ENCODE results near the gene CLCN7. TPM values are rescaled to one million over a fixed set of nuclear protein-coding genes. Genes with fewer than 3 reads are reported as not detected.

The CLCN7 gene
- total RNA-seq, 3 donors from 2014 or later: 59.3 to 98.1 (median 59.8) TPM

DNA sequence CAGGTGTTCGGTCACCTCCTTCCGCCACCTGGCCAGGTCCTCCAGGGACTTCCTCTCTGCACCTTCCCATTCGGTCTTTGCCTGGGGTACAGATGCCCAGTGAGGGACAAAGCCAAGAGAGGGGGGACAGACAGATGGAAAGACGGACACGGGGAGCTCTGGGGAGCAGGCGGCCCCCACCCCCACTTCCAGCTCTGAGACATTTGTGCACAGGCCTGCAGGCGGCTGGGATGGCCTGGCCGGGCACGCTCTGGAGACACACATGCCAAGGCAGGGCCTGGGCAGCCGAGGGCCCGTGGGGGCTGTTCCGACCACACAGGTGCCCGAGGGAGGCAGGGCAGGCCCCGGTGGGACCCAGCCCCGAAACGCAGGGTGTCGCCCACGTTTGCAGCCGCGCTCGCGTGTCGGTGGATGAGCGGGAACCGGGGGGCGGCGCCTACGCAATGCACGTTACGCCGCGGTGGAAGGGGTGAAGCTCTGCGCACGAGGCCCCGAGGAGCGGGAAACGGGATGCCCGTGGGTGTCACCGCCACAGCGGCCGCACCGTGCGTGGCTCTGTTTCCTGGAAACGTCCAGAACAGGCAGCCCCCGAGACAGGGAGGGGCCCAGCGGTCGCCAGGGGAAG, 38.0 kb downstream of the CLCN7 start:
- Histone ChIP-seq H3K4me1 (ENCODE audit: low read depth) (no peaks in the 10 kb centered on the region), H3K9me3 (no peaks in the 10 kb centered on the region), H3K4me3 (no peak overlapping the region), H3K36me3 (ENCODE audit: low read depth) (no peaks in the 10 kb centered on the region)
- TF ChIP-seq, protein P1, sequence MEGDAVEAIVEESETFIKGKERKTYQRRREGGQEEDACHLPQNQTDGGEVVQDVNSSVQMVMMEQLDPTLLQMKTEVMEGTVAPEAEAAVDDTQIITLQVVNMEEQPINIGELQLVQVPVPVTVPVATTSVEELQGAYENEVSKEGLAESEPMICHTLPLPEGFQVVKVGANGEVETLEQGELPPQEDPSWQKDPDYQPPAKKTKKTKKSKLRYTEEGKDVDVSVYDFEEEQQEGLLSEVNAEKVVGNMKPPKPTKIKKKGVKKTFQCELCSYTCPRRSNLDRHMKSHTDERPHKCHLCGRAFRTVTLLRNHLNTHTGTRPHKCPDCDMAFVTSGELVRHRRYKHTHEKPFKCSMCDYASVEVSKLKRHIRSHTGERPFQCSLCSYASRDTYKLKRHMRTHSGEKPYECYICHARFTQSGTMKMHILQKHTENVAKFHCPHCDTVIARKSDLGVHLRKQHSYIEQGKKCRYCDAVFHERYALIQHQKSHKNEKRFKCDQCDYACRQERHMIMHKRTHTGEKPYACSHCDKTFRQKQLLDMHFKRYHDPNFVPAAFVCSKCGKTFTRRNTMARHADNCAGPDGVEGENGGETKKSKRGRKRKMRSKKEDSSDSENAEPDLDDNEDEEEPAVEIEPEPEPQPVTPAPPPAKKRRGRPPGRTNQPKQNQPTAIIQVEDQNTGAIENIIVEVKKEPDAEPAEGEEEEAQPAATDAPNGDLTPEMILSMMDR (IDR thresholded peaks at IDR 0.05): no peak
- intact Hi-C loops (cut with DNase I, micrococcal nuclease): no loop called here
- ATAC-seq: no peak
- DNase-seq: no peak

DNA sequence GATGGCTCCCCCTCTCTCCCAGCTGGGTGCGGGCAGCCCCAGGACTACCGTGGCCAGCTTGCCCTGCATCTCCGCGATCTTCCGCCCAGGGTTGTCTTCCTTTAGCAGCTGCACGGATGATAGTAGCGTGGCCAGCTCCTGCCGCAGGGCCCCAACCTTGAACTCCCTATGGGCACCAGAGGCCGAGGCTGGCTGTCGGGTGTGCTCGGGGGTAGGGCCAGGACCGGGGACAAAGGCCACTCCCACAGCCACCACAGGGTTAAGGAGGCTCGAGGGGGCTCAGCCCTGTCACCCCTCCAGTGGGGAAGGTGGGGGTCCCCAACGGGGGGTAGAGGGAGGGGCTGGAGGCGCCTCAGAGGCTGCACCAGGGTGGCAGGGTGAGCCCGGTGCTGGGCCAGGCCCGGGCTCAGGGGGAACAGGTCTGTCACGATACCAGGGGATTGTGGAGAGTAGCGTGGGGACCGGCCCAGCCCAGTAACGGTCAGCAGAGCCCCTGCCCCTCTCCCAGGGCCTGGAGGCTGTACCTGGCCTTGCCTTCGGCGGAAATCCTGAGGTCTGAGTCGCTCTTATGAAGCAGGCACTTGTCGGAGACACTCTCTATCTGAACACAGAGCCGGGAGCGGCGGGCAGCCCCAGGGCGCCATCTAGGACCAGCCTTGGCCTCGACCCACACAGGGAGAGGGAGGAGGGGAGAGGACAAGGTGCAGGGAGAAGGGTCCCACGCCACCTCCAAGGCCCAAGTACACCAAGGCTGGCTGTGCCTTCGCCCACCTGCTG, 38.7 kb downstream of the CLCN7 start:
- ATAC-seq (no peak), DNase-seq (no peak)
- Histone ChIP-seq H3K36me3 (ENCODE audit: low read depth) (no peaks in the 10 kb centered on the region), H3K4me1 (ENCODE audit: low read depth) (no peaks in the 10 kb centered on the region), H3K9me3 (no peaks in the 10 kb centered on the region), H3K4me3 (no peak overlapping the region)
- intact Hi-C loops (cut with DNase I, micrococcal nuclease): no loop called here
- TF ChIP-seq, protein P1 (IDR thresholded peaks at IDR 0.05): no peak

DNA sequence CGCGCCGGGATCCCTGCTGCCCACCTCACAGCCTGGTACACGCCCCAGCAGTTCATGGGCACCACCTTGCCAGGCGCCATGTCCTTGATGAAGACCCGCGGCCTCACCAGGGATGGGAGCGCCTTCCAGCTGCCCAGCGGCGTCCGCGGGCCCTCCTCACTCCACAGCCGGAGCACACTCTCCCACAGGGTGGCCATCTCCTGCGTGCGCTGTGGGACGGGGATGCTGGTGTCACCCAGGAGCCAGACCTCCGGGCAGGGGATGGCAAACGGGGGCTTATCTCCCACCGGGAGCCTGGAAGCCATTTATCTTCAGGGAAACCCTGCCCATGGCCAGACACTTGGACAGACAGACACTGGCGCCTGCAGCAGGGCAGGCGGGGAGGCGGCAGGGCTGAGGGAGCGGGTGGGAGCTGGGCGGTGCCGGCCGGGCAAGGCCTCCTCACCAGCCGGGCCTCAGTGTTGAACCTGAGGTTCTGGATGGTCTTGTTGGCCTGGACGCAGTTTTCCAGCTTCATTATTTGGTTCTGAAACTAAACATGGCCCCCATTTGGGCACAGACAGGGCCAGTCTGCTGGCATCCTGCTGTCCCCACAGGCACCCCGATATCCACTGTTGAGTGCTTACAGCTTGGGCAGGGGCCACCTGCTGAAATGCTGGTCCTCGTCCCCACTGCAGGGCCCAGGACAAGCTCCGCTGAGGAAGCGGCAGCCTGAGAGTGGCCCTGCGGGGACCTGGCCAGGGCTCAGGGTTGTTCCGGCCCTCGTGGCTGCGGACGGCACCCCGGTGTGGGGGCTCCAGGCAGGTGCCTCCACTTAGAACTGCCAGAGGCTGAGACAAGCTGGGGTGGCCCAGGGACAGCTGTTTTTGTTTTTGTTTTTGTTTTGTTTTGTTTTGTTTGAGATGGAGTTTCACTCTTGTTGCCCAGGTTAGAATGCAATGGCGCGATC, 39.9 kb downstream of the CLCN7 start:
- no peaks in the 10 kb centered on the region for H3K4me1 ChIP-seq (ENCODE audit: low read depth)
- H3K4me3 ChIP-seq: no peak overlapping the region
- H3K9me3 ChIP-seq: no peaks in the 10 kb centered on the region
- intact Hi-C loops (cut with DNase I, micrococcal nuclease): no loop called here
- no peaks in the 10 kb centered on the region for H3K36me3 ChIP-seq (ENCODE audit: low read depth)
- ATAC-seq (no peak), DNase-seq (no peak)
- TF ChIP-seq, protein P1 (IDR thresholded peaks at IDR 0.05): no peak

DNA sequence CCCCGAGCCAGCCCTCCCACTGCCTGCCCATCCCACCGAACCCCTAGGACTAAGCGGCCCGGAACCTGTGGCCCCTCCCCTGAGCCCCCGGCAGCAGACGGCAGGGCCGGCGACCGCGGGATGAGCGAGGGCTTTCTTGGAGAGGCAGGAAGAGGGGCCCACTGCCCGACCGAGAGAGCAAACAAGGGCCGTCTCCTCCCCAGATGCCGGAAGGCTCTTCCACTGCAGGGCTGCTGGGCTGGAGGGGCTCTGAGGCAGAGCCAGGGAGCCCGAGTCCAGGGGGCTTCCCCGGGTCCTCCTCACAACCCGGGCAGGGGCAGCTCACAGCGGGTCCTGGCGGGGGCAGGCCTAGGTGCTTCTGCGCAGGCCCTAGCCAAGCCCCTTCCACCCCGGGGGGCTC, 41.1 kb downstream of the CLCN7 start:
- Histone ChIP-seq H3K9me3 (no peaks in the 10 kb centered on the region), H3K4me1 (ENCODE audit: low read depth) (no peaks in the 10 kb centered on the region), H3K36me3 (ENCODE audit: low read depth) (no peaks in the 10 kb centered on the region), H3K4me3 (no peak overlapping the region)
- no peak for DNase-seq
- TF ChIP-seq, protein P1 (IDR thresholded peaks at IDR 0.05): no peak
- intact Hi-C loops (cut with DNase I, micrococcal nuclease): no loop called here
- no peak for ATAC-seq

DNA sequence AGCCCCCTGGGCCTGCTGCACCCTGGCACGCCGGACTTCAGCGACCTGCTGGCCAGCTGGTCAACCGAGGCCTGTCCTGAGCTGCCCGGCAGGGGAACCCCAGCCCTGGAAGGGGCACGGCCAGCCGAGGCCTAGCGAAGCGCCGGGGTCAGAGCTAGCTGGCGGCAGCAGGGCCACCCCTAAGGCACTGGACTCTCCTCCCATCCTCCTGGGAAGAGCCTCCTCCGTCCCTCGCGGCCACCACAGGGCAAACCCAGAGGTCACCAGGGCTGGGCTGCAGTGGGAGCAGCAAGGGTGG, 41.6 kb downstream of the CLCN7 start:
- TF ChIP-seq, protein P1 (IDR thresholded peaks at IDR 0.05): no peak
- intact Hi-C loops (cut with DNase I, micrococcal nuclease): no loop called here
- DNase-seq: no peak
- Histone ChIP-seq H3K4me3 (no peak overlapping the region), H3K9me3 (no peaks in the 10 kb centered on the region), H3K4me1 (ENCODE audit: low read depth) (no peaks in the 10 kb centered on the region), H3K36me3 (ENCODE audit: low read depth) (no peaks in the 10 kb centered on the region)
- ATAC-seq: no peak

Data from mucosa of descending colon (tissue), 3 donors.